Astrocyte of the spinal cord (primary cell): ENCODE data around the gene ASTN2.

Experiments used
- DNase-seq: peaks from one replicate; pipeline ENCODE4 v3.0.0; 2011; ENCODE audit warnings: low read depth, low spot score
- H3K4me3 ChIP-seq: 2 replicates; pipeline ENCODE4 v1.5.1; 2011; ENCODE audit warnings: low read depth, mild to moderate bottlenecking, low read length, moderate library complexity
- in situ Hi-C: cut with HindIII; loops from 2 replicates; pipeline ENCODE4 v1.10.0; 2017; ENCODE audit warnings: low sequenced_read_pairs
- TF ChIP-seq, protein P1 (sequence below): IDR thresholded peaks from 2 replicates; pipeline ENCODE4 v1.5.1; 2012; ENCODE audit warnings: low read depth, mild to moderate bottlenecking, low read length, inconsistent platforms

The ASTN2 gene

DNA sequence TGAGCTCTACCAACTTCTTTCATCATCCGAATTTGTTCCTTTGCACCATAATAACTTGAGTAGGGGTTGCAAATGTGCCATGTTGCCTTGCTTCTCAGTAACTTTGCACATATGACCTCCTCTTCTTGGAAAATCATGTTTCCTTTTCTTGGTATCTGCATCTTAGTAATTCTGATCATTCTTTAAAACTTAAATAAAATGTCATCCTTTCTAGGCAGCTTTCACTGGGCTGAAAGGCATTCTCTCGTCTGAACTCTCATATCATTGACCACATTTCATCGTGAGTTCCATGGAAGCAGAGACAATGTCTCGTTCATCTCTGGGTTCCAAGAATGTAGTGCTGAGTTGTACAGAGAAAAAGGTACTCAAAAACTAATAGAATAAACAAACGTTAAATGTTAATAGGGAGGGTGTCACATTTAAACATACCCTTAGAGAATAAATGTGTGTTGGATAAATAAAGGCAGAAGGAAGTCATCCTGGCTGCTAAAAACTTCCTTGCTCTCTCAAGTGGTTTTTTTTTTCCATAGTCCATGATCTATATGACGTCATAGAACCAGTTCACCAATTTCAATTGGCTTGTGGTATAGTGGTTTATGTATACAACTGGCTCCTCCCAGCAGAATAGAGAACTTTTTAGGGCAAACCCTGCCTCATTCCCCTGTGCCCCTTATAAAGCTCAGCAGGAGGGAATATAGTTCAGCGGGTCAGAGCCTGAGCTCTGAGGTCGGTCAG is 945.9 kb downstream of the ASTN2 start:
- no peak overlapping the region for H3K4me3 ChIP-seq
- TF ChIP-seq, protein P1, sequence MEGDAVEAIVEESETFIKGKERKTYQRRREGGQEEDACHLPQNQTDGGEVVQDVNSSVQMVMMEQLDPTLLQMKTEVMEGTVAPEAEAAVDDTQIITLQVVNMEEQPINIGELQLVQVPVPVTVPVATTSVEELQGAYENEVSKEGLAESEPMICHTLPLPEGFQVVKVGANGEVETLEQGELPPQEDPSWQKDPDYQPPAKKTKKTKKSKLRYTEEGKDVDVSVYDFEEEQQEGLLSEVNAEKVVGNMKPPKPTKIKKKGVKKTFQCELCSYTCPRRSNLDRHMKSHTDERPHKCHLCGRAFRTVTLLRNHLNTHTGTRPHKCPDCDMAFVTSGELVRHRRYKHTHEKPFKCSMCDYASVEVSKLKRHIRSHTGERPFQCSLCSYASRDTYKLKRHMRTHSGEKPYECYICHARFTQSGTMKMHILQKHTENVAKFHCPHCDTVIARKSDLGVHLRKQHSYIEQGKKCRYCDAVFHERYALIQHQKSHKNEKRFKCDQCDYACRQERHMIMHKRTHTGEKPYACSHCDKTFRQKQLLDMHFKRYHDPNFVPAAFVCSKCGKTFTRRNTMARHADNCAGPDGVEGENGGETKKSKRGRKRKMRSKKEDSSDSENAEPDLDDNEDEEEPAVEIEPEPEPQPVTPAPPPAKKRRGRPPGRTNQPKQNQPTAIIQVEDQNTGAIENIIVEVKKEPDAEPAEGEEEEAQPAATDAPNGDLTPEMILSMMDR = no peak
- no peak for DNase-seq
- in situ Hi-C loops = no loop called here

DNA sequence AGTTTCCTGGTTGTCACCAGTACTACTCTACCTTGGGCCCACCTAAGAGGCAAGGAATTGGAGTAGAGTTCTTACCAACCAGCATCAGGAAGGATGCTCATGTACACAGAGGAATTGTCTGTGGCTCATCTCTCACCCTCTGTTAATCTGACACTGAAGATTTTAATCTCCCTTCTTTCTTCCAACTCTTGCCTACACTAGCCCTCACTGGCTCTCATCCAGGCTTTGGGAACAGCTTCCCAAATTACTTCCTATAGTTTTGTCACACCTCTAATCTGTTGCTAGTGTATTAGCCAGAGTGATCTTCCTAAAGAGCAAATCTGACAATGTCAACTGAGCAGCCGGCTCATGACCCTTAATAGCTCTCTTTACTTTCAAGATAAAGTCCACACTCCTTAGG is 946.5 kb downstream of the ASTN2 start:
- in situ Hi-C loops = no loop called here
- no peak for DNase-seq
- H3K4me3 ChIP-seq = no peak overlapping the region
- TF ChIP-seq, protein P1 = no peak

DNA sequence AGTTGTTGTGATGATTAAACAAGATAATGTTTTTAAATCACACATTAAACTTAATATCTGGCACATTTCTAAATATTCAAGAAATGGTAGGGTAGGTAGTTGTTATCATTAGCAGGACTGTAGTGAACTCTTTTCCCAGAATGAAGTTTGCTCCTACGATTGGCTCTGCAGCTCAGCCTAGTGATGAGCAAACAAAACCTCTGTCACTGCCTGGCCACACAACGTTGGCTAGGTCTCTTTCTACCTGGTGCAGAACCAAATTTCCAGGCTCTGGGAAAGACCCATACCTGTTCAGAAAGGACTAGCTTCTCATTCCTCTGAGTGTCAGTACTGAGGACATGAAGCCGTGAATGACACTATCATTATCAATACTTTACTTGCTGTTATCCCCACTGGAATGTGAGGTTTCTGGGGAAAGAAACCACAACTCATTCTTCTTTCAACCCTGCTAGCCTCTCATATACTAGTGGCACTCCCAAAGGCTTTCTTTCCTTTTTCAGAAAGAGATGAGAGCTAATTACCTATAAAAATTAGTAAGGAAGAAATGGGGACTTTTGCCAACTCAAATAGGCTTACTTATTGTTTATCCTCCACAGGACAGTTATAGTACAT is 947.0 kb downstream of the ASTN2 start:
- no peak for DNase-seq
- in situ Hi-C loops = no loop called here
- no peak overlapping the region for H3K4me3 ChIP-seq
- TF ChIP-seq, protein P1 = no peak

DNA sequence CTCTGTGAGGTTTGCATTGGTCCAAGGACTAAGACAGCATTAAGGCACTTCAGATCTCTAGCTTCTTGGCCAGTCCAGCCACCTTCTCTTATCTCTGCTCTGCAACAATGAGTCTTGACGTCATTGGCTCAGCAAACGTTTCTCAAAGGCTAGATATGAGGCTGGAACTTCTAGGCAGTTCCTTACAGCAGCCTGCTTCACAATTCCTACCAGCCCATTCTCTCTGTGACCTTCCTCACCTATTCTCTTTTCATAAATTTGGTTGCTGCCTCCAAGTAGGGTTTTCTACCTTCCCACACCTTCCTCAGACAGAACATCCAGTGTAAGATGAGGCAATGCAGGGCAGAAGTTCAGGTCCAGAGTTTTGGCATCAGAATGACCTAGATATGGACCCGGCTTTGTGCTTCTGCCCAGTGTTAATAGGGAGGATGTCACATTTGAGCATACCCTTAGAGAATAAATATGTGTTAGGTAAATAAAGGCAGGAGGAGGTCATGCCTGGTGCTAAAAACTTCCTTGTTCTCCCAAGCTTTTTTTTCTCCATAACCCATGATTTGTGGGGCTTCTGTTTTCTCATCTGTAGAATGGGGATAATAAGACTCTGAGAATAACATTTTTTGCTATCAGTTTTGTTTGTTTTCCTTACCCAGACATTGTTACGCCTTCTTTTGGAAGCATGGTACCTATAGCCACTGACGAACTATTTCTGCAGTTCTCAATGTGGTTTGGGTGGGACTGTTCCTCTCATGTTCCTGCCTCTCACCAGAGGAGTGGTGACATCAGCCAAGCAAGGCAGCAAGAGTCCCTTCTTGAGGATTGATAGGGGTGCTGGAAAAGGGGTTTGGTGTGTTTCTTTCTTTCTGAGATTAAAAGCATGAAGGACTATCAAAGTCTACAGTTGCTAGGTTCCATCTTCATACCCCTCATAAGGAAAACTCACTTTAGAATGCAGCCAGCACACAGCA is 948.3 kb downstream of the ASTN2 start:
- in situ Hi-C loops = no loop called here
- H3K4me3 ChIP-seq = no peak overlapping the region

DNA sequence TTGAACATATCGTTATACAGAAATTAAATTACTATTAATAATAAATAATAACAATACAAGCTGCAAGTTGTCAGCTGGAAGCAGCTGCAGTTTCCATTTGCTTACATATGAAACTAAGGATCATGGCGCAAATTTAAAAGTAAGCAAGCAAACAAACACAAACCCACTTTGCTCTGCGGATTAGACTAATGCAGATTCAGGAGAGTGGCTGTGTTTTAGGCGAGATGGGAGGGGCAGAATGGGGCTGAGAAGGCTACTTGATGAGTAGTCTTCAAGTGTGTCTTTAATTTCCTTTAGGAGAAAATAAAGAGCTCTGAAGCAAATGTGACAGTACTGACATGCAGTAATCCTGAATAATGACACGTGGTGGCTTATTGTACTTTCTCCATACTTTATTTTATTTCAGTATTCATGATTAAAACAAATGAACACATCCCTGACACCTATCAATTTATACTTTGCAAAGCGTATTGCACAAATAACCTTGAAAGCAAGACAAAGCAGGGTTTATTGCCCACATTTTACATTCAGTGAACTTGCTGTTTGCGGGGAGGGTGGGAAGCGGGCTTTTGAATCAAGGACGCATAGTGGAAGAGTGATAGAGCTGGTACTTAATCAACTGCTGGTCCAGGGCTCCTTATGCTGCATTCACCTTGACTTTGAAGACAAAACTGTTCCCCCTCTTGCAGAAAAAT is 949.1 kb downstream of the ASTN2 start:
- TF ChIP-seq, protein P1 = no peak
- in situ Hi-C loops = no loop called here
- no peak overlapping the region for H3K4me3 ChIP-seq
- DNase-seq = no peak

More for the DNA sequence above, 948.3 kb downstream of the ASTN2 start:
- DNase-seq = no peak
- TF ChIP-seq, protein P1 = no peak

DNA sequence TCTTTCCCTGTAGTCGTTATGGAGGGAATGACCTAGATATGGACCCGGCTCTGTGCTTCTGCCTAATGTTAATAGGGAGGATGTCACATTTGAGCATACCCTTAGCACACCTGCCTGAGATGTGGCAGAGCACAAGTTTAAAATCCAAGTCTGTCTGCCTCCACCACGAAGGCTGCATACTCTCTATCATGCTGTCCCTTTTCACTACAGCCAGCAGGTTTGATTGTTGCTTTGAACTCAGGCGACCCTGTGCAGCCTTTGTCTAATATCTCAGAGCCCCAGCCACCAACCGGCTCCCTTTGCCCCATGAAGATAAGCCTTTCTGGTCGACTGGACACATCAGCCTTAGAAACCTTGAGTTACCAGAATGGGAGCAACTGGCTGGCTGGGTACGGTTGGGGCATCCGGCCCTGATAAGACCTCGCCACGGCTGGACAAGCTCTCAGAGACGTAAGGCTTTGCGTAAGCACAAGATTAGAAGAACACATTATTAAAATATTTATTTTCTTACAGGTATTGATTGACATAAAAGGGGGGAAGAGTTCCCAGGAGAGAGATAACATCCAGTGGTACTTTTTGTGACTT is 949.8 kb downstream of the ASTN2 start:
- in situ Hi-C loops = no loop called here
- H3K4me3 ChIP-seq = no peak overlapping the region
- DNase-seq = no peak
- TF ChIP-seq, protein P1 = no peak
